NCI-H82 (cell line): ENCODE data around the gene LYZL6.
A peak's percentile ranks its signal among the peaks of the same experiment; 100 is the strongest.
"Not testable (repeated sequence)": the region's sequence is repeated elsewhere in the genome, so short reads cannot be mapped to it uniquely, and the experiment has no call there.

Source experiments
- DNase-seq: peaks from one replicate; lab custom pipeline; 2025; lab: John Stamatoyannopoulos, UW

LYZL6 gene

GRCh38 chr17:35944151-35944550 lies 638 bp upstream of the LYZL6 start:
- no peak for DNase-seq

- no peak for DNase-seq
Observed at GRCh38 chr17:35942588-35943186, 826 bp downstream of the LYZL6 start.

GRCh38 chr17:35938492-35938891 lies 5.0 kb downstream of the LYZL6 start:
- not testable (repeated sequence) for DNase-seq

GRCh38 chr17:35936063-35936462 lies 7.5 kb downstream of the LYZL6 start:
- DNase-seq, result peak; percentile 32

GRCh38 chr17:35934760-35935159 lies 8.8 kb downstream of the LYZL6 start:
- DNase-seq, result no peak

GRCh38 chr17:35932586-35932985 lies 10.9 kb downstream of the LYZL6 start:
- DNase-seq, result no peak

- no peak for DNase-seq
Observed at GRCh38 chr17:35931794-35932425, 11.6 kb downstream of the LYZL6 start.

GRCh38 chr17:35930211-35931065 lies 13.1 kb downstream of the LYZL6 start, which contains the start of gene RDM1:
Gene RDM1 (minus strand): TSS chr17:35930773. CDS start chr17:35930727, 46 bp downstream.
- DNase-seq, result peak; percentile 95

GRCh38 chr17:35927714-35928113 lies 15.8 kb downstream of the LYZL6 start:
- DNase-seq, result no peak

GRCh38 chr17:35923609-35924114 lies 19.9 kb downstream of the LYZL6 start:
- no peak for DNase-seq

- DNase-seq, result no peak
Observed at GRCh38 chr17:35920229-35920628, 23.3 kb downstream of the LYZL6 start.

- no peak for DNase-seq
Observed at GRCh38 chr17:35918665-35919064, 24.8 kb downstream of the LYZL6 start.

GRCh38 chr17:35917519-35918213 lies 25.8 kb downstream of the LYZL6 start:
- no peak for DNase-seq

- no peak for DNase-seq
Observed at GRCh38 chr17:35915153-35915964, 28.2 kb downstream of the LYZL6 start.

- no peak for DNase-seq
Observed at GRCh38 chr17:35914354-35914753, 29.2 kb downstream of the LYZL6 start.

- no peak for DNase-seq
Observed at GRCh38 chr17:35913609-35914008, 29.9 kb downstream of the LYZL6 start.

- no peak for DNase-seq
Observed at GRCh38 chr17:35912942-35913341, 30.6 kb downstream of the LYZL6 start.

GRCh38 chr17:35912339-35912912 lies 31.1 kb downstream of the LYZL6 start:
- no peak for DNase-seq

GRCh38 chr17:35909408-35909807 lies 34.1 kb downstream of the LYZL6 start:
- no peak for DNase-seq

- no peak for DNase-seq
Observed at GRCh38 chr17:35907691-35908090, 35.8 kb downstream of the LYZL6 start.
